Neural crest cell (in vitro differentiated cells): ENCODE data around the gene UROC1. TPM values are rescaled to one million over a fixed set of nuclear protein-coding genes. Genes with fewer than 3 reads are reported as not detected.

Experiments used
- DNase-seq: peaks from one replicate; pipeline ENCODE4 v3.0.0; 2021; ENCODE audit warnings: low read depth, mixed read lengths, low spot score
- H3K27ac Mint-ChIP-seq: one replicate; pipeline ENCODE4 v1.8.0; 2021; ENCODE audit warnings: mild to moderate bottlenecking, mixed read lengths; ENCODE audit not compliant: unreplicated experiment
- H3K27me3 Mint-ChIP-seq: 2 replicates; pipeline ENCODE4 v1.8.0; 2021; ENCODE audit warnings: low read depth, mild to moderate bottlenecking, mixed read lengths
- H3K36me3 Mint-ChIP-seq: 2 replicates; pipeline ENCODE4 v1.8.0; 2021; ENCODE audit warnings: low read depth, mild to moderate bottlenecking, mixed read lengths
- H3K4me1 Mint-ChIP-seq: 2 replicates; pipeline ENCODE4 v1.8.0; 2021; ENCODE audit warnings: mixed read lengths
- H3K4me3 Mint-ChIP-seq: one replicate; pipeline ENCODE4 v1.8.0; 2021; ENCODE audit warnings: mild to moderate bottlenecking, mixed read lengths
- H3K9me3 Mint-ChIP-seq: 2 replicates; pipeline ENCODE4 v1.8.0; 2021; ENCODE audit warnings: mixed read lengths
- total RNA-seq: library from RNA; stranded (reverse); gene quantifications from 2 replicates; pipeline ENCODE4 v1.2.1, GENCODE V29; 2021
- TF ChIP-seq, protein P1 (sequence below): fragments of 200-600 bp; sonication (generic); conservative IDR thresholded peaks from 2 replicates; pipeline ENCODE4 v1.5.0; 2021; ENCODE audit warnings: antibody characterized with exemption, mild to moderate bottlenecking

The UROC1 gene
- total RNA-seq, 1 donor from 2014 or later: not detected

DNA sequence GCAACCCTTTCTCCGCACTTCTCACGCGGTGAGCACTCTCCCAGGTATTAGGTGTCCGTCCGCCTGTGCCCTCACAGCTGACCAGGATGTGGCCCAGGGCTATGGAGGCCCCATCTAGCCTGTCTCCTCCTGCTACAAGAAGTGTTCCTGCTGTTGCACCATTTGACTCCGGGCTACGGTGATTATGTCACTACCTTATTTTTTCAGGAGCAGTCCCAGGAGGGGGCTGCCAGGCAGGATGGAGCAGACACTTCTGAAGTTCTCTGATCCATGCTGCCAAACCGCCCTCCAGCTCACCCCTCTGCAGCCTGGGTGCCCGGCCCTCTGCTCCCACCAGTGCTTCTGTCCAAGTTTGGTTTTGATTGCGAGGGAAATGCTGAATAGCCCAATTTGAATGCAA, 78.8 kb downstream of the UROC1 start:
- TF ChIP-seq, protein P1, sequence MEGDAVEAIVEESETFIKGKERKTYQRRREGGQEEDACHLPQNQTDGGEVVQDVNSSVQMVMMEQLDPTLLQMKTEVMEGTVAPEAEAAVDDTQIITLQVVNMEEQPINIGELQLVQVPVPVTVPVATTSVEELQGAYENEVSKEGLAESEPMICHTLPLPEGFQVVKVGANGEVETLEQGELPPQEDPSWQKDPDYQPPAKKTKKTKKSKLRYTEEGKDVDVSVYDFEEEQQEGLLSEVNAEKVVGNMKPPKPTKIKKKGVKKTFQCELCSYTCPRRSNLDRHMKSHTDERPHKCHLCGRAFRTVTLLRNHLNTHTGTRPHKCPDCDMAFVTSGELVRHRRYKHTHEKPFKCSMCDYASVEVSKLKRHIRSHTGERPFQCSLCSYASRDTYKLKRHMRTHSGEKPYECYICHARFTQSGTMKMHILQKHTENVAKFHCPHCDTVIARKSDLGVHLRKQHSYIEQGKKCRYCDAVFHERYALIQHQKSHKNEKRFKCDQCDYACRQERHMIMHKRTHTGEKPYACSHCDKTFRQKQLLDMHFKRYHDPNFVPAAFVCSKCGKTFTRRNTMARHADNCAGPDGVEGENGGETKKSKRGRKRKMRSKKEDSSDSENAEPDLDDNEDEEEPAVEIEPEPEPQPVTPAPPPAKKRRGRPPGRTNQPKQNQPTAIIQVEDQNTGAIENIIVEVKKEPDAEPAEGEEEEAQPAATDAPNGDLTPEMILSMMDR: no peak
- no peaks in the 10 kb centered on the region for H3K9me3 Mint-ChIP-seq
- no peaks in the 10 kb centered on the region for H3K36me3 Mint-ChIP-seq
- H3K27ac Mint-ChIP-seq: no peak overlapping the region
- H3K4me1 Mint-ChIP-seq: peaks cover 12% of the 10 kb centered on the region
- no peaks in the 10 kb centered on the region for H3K27me3 Mint-ChIP-seq
- no peak overlapping the region for H3K4me3 Mint-ChIP-seq
- DNase-seq: no peak

DNA sequence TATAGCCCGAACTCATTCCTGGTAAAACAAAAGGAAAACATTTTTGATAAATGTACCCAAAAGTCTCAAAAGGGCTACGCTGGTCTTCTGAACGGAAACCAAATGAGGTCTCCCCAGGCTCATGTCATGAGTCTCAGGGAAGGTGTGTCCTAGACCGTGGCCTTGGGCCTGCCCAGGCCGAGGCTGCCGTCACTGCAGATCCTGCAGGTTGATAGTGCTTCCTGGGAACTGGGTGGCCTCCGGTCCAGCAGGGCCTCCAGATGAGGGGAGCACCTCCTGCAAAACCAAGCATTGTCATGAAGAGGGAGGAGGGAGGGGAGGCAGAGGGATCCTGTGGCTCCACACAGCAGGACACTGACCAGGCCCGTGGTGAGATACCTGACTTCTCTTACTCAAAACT, 79.4 kb downstream of the UROC1 start:
- no peak overlapping the region for H3K4me3 Mint-ChIP-seq
- TF ChIP-seq, protein P1: no peak
- no peak for DNase-seq
- H3K4me1 Mint-ChIP-seq: peaks cover 11% of the 10 kb centered on the region
- no peaks in the 10 kb centered on the region for H3K9me3 Mint-ChIP-seq
- no peaks in the 10 kb centered on the region for H3K27me3 Mint-ChIP-seq
- H3K36me3 Mint-ChIP-seq: no peaks in the 10 kb centered on the region
- H3K27ac Mint-ChIP-seq: no peak overlapping the region

DNA sequence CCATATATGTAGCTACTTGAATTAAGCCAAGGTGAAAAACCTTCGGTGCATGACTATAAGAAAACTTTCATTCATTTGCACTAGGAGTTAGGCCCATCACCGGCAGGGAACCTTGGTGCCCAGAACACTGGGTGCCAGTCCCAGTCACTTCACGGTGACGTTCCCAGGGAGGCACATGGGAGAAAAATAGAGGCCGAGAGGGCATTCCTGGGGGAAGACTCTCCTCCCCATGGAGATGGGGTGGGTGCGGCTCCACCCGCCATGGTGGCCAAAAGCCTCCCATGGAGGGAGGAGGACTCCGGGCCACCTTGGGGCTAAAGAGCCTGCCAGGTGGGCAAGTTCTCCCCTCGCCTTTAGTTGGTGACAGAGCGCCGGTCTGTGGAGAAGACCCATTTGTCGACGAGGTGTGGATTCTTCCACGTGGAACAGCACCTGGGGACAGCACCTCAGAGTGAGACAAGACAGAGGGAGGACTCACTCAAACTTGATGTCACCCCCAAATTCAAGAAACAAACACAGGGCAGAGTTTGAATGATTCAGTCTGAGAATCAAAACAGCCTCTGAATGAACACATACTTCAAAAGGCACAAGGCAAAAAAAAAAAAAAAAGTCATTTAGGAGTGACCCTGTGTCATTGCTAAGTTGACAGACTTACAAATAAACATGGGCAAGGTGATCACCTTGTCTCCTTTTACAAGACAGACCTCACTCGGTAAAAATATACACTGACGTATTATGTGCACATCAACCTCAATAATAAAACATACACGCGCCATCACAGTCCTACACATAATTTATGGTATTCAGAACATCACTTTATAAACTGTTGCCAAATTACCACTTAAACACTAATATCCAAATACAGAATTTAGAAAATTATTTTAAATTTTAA, 80.5 kb downstream of the UROC1 start:
- Mint-ChIP-seq H3K9me3 (no peaks in the 10 kb centered on the region), H3K36me3 (peaks cover 3% of the 10 kb centered on the region), H3K27me3 (no peaks in the 10 kb centered on the region), H3K4me1 (peaks cover 7% of the 10 kb centered on the region), H3K4me3 (no peak overlapping the region), H3K27ac (no peak overlapping the region)
- TF ChIP-seq, protein P1: no peak
- no peak for DNase-seq

- TF ChIP-seq, protein P1: no peak
- Mint-ChIP-seq H3K27ac (no peak overlapping the region), H3K27me3 (no peaks in the 10 kb centered on the region), H3K4me3 (no peak overlapping the region), H3K4me1 (peaks cover 7% of the 10 kb centered on the region), H3K36me3 (peaks cover 3% of the 10 kb centered on the region), H3K9me3 (no peaks in the 10 kb centered on the region)
- no peak for DNase-seq
Measured at GRCh38 chr3:126435456-126436315, 81.9 kb downstream of the UROC1 start.

- Mint-ChIP-seq H3K9me3 (no peaks in the 10 kb centered on the region), H3K36me3 (peaks cover 3% of the 10 kb centered on the region), H3K4me3 (no peak overlapping the region), H3K4me1 (peaks cover 7% of the 10 kb centered on the region), H3K27me3 (no peaks in the 10 kb centered on the region), H3K27ac (no peak overlapping the region)
- no peak for DNase-seq
- TF ChIP-seq, protein P1: no peak
Measured at GRCh38 chr3:126434931-126435411, 82.6 kb downstream of the UROC1 start.
